Measurements from ENCODE around the gene LTBP3. TPM values are rescaled to one million over a fixed set of nuclear protein-coding genes. Genes with fewer than 3 reads are reported as not detected.

LTBP3 gene
- polyA plus RNA-seq, 1 donor from 2014 or later, result 4.6 TPM

GRCh38 chr11:65574811-65575567 lies 16.8 kb upstream of the LTBP3 start:
- Histone ChIP-seq H2AFZ (ENCODE audit: low read depth, low read length) (no peak overlapping the region), H3K9ac (ENCODE audit: low read length) (peak overlapping the region; percentile 34), H3K4me3 (ENCODE audit: low read length) (peak overlapping the region; percentile 82), H4K20me1 (ENCODE audit: insufficient read depth) (peaks cover 15% of the 10 kb centered on the region), H3K9me2 (ENCODE audit: insufficient read depth, low read length) (no peaks in the 10 kb centered on the region), H3K79me2 (replicated peaks; ENCODE audit: insufficient read depth, low read length) (peaks cover 40% of the 10 kb centered on the region), H3K27ac (ENCODE audit: low read length) (no peak overlapping the region), H3K36me3 (ENCODE audit: insufficient read depth, low read length) (no peaks in the 10 kb centered on the region), H3F3A (ENCODE audit: insufficient read depth, low read length, poor library complexity, severe bottlenecking) (no peaks in the 10 kb centered on the region), H3K9me3 (ENCODE audit: low read length) (no peaks in the 10 kb centered on the region), H3K4me2 (ENCODE audit: low read length) (no peak overlapping the region), H3K27me3 (ENCODE audit: insufficient read depth, low read depth, low read length) (peaks cover 7% of the 10 kb centered on the region)
- TF ChIP-seq EP300 (conservative IDR thresholded peaks at IDR 0.05; ENCODE audit: poor library complexity, severe bottlenecking) (no peak), POLR2AphosphoS5 (IDR thresholded peaks at IDR 0.05) (no peak), SMC3 (conservative IDR thresholded peaks at IDR 0.05; ENCODE audit: poor library complexity) (no peak), RAD21 (conservative IDR thresholded peaks at IDR 0.05) (no peak), EZH2 (IDR thresholded peaks at IDR 0.05; ENCODE audit: borderline replicate concordance, insufficient read depth, low read length, poor library complexity, severe bottlenecking) (no peak), TAF1 (IDR thresholded peaks at IDR 0.05; ENCODE audit: low read depth) (no peak), MXI1 (conservative IDR thresholded peaks at IDR 0.05; ENCODE audit: poor library complexity, severe bottlenecking) (no peak)
- TF ChIP-seq, protein P1, sequence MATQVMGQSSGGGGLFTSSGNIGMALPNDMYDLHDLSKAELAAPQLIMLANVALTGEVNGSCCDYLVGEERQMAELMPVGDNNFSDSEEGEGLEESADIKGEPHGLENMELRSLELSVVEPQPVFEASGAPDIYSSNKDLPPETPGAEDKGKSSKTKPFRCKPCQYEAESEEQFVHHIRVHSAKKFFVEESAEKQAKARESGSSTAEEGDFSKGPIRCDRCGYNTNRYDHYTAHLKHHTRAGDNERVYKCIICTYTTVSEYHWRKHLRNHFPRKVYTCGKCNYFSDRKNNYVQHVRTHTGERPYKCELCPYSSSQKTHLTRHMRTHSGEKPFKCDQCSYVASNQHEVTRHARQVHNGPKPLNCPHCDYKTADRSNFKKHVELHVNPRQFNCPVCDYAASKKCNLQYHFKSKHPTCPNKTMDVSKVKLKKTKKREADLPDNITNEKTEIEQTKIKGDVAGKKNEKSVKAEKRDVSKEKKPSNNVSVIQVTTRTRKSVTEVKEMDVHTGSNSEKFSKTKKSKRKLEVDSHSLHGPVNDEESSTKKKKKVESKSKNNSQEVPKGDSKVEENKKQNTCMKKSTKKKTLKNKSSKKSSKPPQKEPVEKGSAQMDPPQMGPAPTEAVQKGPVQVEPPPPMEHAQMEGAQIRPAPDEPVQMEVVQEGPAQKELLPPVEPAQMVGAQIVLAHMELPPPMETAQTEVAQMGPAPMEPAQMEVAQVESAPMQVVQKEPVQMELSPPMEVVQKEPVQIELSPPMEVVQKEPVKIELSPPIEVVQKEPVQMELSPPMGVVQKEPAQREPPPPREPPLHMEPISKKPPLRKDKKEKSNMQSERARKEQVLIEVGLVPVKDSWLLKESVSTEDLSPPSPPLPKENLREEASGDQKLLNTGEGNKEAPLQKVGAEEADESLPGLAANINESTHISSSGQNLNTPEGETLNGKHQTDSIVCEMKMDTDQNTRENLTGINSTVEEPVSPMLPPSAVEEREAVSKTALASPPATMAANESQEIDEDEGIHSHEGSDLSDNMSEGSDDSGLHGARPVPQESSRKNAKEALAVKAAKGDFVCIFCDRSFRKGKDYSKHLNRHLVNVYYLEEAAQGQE (IDR thresholded peaks at IDR 0.05; ENCODE audit: borderline replicate concordance), result no peak
- TF ChIP-seq, protein P2, sequence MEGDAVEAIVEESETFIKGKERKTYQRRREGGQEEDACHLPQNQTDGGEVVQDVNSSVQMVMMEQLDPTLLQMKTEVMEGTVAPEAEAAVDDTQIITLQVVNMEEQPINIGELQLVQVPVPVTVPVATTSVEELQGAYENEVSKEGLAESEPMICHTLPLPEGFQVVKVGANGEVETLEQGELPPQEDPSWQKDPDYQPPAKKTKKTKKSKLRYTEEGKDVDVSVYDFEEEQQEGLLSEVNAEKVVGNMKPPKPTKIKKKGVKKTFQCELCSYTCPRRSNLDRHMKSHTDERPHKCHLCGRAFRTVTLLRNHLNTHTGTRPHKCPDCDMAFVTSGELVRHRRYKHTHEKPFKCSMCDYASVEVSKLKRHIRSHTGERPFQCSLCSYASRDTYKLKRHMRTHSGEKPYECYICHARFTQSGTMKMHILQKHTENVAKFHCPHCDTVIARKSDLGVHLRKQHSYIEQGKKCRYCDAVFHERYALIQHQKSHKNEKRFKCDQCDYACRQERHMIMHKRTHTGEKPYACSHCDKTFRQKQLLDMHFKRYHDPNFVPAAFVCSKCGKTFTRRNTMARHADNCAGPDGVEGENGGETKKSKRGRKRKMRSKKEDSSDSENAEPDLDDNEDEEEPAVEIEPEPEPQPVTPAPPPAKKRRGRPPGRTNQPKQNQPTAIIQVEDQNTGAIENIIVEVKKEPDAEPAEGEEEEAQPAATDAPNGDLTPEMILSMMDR (IDR thresholded peaks at IDR 0.05; ENCODE audit: poor library complexity, severe bottlenecking), result no peak

GRCh38 chr11:65574109-65574810 lies 16.1 kb upstream of the LTBP3 start:
- H3K4me3 ChIP-seq (ENCODE audit: low read length), result peak overlapping the region; percentile 82
- H3K79me2 ChIP-seq (replicated peaks; ENCODE audit: insufficient read depth, low read length), result peaks cover 40% of the 10 kb centered on the region
- TF ChIP-seq RAD21 (conservative IDR thresholded peaks at IDR 0.05), result peak; percentile 39
- no peak for TF ChIP-seq EP300 (conservative IDR thresholded peaks at IDR 0.05; ENCODE audit: poor library complexity, severe bottlenecking)
- no peak for TF ChIP-seq TAF1 (IDR thresholded peaks at IDR 0.05; ENCODE audit: low read depth)
- no peak for TF ChIP-seq EZH2 (IDR thresholded peaks at IDR 0.05; ENCODE audit: borderline replicate concordance, insufficient read depth, low read length, poor library complexity, severe bottlenecking)
- TF ChIP-seq POLR2AphosphoS5 (IDR thresholded peaks at IDR 0.05), result no peak
- TF ChIP-seq SMC3 (conservative IDR thresholded peaks at IDR 0.05; ENCODE audit: poor library complexity), result peak; percentile 60
- TF ChIP-seq MXI1 (conservative IDR thresholded peaks at IDR 0.05; ENCODE audit: poor library complexity, severe bottlenecking), result peak; percentile 23
- TF ChIP-seq, protein P1 (IDR thresholded peaks at IDR 0.05; ENCODE audit: borderline replicate concordance), result no peak
- TF ChIP-seq, protein P2 (IDR thresholded peaks at IDR 0.05; ENCODE audit: poor library complexity, severe bottlenecking), result peak; percentile 76
- H3K4me2 ChIP-seq (ENCODE audit: low read length), result peak overlapping the region; percentile 88
- H3F3A ChIP-seq (ENCODE audit: insufficient read depth, low read length, poor library complexity, severe bottlenecking), result peaks cover 6% of the 10 kb centered on the region
- H3K9me2 ChIP-seq (ENCODE audit: insufficient read depth, low read length), result no peaks in the 10 kb centered on the region
- peak overlapping the region; percentile 44 for H3K27ac ChIP-seq (ENCODE audit: low read length)
- no peak overlapping the region for H2AFZ ChIP-seq (ENCODE audit: low read depth, low read length)
- no peaks in the 10 kb centered on the region for H3K9me3 ChIP-seq (ENCODE audit: low read length)
- peak overlapping the region; percentile 91 for H3K9ac ChIP-seq (ENCODE audit: low read length)
- H3K27me3 ChIP-seq (ENCODE audit: insufficient read depth, low read depth, low read length), result peaks cover 7% of the 10 kb centered on the region
- H4K20me1 ChIP-seq (ENCODE audit: insufficient read depth), result peaks cover 15% of the 10 kb centered on the region
- H3K36me3 ChIP-seq (ENCODE audit: insufficient read depth, low read length), result no peaks in the 10 kb centered on the region

Data from neural cell (in vitro differentiated cells).